Retina (tissue), 1 donor: ENCODE measurements around the gene GALNT17.
A peak's percentile ranks its signal among the peaks of the same experiment; 100 is the strongest.
"Not testable (repeated sequence)": the region's sequence is repeated elsewhere in the genome, so short reads cannot be mapped to it uniquely, and the experiment has no call there.

ENCODE experiments used
- DNase-seq: peaks from one replicate; pipeline ENCODE4 v3.0.0-alpha.2; 2016

GALNT17 gene

DNA sequence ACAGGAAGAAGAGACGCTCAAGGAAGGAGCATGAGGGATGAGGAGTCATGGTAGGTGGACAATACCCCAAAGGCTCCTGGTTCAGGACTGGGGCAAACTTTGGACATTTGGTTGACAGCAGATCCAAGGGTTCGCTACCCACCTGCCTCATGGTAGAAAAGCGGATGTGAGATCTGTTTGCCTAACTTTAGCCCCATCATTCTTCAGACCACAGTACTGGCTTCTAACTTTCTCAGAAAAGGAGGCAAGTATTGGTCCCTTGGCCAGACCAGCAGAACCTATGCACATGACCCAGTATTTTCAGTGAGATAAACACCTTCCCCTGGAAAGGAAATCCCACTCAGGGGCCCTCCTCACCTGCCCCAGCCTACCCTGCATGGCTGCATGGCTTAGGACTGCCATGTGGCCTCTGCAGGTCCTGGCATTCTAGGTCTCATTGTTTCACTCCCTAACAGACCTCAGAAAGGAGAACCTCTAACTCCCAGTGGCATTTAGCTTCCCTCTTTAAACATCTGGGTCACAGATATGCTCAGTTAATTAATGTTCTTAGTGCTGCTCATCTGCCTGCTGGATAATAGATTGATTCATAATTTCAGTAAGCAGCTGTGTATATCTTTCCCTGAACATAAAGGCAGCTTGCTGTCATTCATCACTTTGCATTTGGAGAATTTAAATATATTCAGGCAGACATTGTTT lies 574.1 kb downstream of the GALNT17 start:
- no peak for DNase-seq

DNA sequence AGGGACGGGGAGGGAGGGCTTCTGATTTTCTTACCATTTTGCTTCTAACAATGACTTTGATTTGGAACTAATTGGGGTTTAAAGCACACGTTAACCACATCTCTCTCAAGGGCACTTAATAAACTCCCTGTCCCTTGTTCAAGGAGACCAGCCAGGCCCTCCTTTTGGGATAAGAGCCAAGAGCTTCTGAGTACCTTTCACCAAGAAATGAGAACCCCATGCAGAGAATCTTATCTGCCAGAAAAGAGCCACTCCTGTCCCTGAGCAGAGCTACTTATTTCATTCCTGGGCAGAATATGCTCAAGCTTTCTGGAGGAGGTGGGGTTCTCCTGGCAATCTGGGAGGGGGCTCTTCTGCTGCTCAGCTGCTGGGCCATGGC lies 574.6 kb downstream of the GALNT17 start:
- DNase-seq: no peak

DNA sequence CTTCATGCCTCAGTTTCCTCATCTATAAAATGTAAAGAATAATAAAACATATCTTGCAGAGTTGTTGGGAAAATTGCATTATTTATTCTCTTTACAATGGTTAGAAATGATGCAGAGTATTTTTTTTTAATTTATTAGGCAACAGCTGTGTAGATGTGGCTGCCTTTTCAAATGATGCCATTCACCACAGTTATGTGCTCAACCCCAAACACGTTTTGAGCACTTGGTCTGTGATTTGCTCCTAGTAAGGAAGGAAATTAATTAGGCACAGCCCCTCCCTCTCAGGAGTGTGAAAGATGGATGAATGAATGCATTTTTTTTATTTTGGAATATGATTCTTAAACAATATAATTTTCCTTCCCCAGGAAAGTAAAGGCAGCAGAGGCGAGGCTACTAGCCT lies 575.1 kb downstream of the GALNT17 start:
- DNase-seq: no peak

DNA sequence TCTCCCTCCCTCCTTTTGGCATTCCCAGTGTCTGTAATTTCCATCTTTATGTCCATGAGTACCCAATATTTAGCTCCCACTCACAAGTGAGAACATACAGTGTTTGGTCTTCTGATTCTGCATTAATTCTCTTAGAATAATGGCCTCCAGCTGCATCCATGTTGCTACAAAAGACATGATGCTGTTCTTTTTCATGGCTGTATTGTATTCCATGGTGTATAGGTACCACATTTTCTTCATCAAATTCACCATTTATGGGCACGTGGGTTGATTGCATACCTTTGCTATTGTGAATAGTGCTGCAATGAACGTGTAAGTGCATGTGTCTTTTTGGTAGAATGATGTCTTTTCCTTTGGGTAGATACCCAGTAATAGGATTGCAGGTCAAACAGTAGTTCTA lies 576.8 kb downstream of the GALNT17 start:
- no peak for DNase-seq

DNA sequence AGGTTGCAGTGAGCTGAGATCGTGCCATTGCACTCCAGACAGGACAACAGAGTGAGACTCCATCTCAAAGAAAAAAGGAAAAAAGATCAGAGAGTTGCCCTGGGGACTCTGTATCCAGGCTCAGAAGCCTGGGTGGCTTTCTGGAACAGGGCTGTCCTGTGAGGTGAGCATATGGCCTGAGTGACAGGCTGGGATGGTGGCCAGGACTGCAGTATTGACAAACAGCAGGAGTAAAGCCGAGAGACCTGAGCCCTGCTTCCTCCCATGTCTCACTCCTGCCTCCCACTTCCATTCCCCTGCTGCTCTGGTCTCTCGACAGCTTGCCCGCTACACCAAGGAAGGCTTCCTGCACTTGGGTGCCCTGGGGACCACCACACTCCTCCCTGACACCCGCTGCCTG lies 578.5 kb downstream of the GALNT17 start:
- no peak for DNase-seq

DNA sequence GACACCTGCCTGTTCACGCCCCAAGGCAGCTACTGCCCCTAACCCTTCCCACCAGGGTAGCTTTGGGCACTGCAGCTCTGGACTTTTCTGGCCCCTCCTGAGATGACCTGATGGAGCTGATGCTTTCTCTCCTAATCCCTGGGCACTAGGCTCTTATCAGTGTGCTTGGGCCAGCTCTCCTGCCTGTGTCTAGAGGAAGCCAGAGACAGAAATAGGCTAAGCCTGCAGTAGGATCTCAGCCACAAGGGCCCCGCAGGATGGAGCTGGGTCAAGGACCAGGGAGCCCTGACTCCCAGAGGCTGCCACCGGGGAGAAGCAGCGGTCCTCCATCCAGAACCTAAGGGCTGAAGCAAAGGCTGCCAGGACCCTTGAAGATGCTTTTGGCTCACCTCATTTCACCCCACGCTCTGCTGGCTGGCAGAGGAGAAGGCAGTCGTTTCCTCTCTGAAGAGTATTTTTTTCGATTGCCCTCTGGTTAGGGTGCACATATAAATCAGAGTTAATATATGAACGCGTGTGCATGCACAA lies 580.8 kb downstream of the GALNT17 start:
- DNase-seq: no peak

DNA sequence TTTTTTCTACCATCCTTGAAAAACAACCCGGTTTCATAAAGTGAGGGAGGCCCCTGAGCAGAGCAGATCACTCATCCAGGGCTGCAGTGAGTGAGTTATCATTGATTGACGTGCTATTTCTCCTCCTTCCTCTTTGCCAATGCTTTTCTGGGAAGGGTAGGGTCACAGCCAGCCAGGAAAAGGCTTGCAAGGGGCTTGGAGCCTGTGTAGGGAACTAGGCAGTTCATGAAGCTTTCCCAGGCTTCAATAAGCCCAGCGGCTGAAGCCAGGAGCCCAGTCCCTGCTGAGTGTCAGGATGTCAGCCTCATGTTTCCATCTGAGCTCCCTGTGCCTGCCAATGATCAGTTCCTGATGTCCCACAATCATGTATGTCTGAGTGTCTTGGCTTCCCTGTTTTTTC lies 584.7 kb downstream of the GALNT17 start:
- no peak for DNase-seq

DNA sequence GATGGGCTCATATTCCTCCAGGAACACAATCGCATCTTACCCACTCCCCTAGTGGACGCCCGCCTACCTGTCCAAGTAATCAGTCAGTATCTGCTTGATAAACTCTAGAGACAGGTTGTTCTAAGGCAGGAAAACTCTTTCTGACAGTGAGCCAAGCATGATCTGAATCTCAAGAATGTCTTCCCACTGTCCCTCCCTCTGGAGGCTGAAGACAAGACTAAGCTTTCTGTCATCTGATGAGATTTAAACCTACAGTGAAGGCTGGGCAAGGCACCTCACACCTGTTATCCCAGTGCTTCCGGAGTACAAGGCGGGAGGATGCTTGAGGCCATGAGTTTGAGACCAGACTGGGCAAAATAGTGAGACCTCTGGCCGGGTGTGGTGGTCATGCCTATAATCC lies 586.6 kb downstream of the GALNT17 start:
- DNase-seq: no peak

DNA sequence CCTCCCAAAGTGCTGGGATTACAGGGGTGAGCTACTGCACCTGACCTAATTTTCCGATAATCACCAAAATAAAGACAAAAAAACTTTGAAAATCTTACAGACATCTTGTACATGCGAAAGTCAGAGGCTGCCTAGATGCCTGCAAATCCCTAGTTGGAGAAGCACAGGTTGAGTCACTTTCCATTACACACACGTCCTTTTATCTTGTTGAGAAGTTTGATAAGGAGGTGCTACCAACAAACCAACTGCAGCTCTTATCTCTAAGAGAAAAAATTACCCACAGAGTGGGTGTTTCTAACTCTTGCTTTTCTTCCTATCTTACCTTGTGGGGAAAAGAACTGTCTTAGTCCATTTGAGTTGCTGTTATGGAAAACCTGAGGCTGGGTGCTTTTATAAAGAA lies 589.8 kb downstream of the GALNT17 start:
- no peak for DNase-seq

DNA sequence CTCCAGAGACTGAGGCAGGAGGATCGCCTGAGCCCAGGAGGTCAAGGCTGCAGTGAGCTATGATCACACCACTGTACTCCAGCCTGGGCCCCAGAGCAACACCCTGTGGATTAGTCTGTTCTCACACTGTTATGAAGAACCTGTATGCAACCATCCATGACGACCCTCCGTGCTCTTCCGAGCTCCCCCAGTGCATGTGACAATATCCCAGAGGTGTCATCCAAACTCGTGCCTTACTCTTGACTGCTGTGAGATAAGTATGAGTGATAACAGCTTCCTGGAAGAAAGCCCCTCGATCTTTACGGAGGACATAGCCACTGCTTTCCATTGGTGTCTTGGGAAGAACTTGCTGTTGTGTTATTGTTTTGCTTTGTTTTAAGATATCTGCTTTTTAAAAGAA lies 591.9 kb downstream of the GALNT17 start:
- DNase-seq: no peak

DNA sequence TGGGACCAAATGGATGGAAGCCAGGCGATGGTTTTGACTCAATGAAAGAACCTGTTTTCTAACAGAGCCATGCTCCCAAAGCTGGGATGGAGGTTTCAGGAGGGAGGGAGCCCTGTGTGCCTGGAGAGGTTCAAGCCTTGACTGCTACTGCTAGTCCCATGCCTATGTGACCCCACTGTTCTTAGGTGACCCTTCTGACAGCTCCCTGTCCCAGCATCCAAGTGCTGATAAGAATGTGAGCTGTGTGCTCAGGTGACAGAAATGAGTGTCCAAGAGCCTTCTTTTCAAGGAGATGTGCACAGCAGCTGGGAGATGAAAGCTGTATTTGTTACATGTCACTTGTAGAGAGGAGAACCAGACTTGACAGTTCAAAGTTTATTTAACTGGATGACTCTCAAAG lies 595.4 kb downstream of the GALNT17 start:
- DNase-seq: no peak

DNA sequence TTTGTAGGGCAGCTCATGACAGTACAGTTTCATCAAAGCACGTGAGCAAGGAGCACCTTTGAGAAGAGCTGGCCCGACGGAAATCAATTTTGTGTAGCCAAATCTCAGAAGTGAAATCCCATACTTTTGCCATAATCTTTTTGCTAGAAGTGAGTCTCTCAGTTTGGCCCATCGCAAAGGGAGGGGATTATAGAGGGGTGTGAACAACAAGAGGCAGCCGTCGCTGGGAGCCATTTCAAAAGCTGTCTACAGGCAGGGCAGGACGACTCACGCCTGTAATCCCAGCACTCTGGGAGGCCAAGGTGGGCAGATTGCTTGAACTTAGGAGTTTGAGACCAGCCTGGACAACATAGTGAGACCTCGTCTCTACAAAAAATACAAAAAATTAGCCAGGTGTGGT lies 599.8 kb downstream of the GALNT17 start:
- no peak for DNase-seq

DNA sequence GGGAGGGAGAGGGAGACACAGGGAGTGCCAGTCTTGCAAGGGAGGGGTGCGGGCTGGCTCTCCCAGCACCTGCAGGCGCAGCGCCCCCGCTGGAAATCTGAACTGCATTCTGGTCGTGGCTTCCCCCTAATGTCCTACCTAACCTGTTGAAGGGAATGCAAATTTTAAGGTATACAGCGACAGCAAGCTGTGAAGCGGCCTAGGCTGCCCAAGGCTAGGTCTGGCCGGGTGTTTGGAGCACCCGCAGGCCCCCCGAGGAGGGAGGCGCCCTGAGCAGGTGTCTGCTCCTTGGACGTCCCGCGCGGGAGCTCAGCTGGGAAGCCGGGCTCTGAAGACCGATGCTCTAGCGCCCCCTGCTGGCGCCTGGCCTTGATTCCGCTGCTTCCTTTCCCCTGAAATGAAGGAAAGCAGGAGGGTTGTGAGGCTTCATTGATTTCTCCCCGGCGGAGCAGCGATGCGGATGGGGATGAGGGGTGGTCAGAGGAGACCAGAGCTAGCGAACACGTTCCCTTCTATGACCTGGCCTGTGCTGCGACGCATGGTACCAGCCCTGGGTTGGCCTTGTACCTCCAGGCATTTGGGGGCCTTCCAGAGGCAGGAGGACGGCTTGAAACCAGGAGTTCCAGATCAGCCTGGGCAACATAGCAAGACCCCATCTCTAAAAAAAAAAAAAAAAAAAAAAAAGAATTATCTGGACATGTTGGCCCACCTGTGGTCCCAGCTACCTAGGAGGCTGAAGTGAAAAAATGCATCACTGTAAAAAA lies 601.3 kb downstream of the GALNT17 start:
- peak; percentile 95 for DNase-seq

DNA sequence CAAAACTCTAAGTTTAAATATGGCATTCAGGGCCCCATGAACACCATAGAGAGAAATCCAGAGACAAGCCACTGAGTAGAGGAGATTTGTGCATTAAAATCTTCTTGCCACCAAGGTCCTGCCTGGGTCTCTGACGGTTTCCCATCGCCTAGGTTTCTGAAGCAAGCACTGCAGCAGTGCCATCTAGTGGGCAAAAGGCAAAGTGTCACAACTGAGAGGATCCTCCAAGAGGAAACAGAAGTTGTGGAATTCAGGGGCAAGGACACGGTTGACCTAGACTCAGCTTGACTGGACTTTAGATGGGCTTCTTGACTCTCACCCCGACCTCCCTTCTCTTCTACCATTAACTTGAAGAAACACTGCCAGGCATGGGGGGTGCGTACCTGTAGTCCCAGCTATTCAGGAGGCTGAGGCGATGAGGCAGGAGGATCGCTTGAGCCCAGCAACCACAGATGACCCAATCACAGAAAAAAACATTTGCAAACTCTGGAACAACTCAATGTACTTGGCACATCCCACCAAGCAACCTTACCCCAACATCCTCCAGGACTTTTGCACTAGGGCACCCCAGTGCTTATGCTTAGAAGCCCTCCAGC lies 604.1 kb downstream of the GALNT17 start:
- DNase-seq: peak; percentile 80

DNA sequence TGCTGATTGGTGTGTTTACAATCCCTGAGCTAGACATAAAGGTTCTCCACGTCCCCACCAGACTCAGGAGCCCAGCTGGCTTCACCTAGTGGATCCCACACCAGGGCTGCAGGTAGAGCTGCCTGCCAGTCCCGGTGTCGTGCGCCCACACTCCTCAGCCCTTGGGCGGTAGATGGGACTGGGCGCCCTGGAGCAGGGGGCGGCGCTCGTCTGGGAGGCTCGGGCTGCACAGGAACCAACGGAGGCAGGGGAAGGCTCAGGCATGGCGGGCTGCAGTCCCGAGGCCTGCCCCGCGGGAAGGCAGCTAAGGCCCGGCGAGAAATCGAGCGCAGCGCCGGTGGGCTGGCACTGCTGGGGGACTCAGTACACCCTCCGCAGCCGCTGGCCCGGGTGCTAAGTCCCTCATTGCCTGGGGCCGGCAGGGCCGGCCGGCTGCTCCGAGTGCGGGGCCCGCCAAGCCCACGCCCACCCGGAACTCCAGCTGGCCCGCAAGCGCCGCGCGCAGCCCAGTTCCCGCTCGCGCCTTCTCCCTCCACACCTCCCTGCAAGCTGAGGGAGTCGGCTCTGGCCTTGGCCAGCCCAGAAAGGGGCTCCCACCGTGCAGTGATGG lies 606.1 kb downstream of the GALNT17 start:
- not testable (repeated sequence) for DNase-seq

DNA sequence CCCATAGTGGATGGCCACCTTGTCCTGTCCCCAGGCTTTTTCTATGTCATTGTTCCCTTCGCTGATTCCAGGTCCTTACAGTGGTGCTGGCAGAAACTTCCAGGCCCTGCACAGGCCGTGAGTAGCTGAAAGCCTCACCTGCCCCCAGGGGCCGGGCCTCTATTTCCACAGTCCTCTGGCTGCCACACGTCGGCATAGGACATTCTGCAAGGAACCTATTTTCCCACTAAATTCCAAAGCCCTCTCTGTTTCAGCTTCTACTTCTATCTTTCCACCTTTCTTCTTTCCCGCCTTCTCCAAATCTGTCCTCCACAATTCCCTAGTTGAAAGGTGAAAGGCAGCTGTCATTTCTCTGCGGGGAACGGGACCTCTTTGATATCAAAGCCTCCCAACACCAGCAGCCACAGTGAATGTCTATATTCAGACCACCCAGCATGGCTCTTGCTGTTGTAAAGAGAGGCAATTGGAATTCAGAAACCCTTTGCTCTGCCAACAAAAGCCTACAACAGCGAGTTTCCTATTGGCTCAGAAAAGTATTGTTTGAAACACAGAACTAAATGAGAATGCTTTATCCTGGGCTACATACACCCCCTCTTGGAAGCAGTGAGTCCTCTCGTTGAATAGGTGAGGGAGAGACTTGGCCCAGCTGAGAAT lies 607.7 kb downstream of the GALNT17 start:
- peak; percentile 24 for DNase-seq

DNA sequence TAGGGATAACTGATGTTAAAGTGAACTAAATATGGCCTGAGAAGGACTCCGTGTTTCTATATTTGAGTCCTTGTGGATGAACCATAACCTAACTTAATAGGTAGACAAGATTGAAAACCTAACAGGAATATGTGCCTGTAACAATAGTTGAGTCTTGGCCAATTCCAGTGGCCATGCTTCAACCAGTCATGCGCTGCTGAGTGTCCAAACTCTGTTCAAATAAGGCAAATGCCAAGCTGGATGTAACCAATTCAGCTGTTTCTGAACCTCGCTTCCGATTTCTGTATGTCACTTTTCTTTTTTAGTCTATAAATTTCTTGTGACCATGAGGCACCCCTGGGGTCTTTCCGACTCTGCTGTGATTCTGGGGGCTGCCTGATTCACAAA lies 608.2 kb downstream of the GALNT17 start:
- no peak for DNase-seq

DNA sequence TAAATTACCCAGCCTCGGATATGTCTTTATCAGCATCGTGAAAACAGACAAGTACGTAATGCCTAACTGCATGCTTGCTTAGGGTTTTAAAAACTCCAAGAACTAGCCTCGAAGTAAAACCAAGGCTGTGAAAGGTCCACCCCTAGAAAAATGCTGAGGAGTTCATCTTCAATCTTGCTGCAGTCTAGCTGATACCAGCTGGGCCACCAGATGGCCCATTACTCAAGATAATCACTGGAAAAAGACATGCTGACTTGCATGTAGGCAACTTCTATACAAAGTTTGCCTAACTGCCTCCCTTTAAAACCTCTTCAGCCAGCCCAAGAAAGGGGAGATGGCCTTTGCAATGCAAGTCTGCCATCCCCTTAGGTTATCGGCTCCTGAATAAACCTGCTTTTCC lies 614.1 kb downstream of the GALNT17 start:
- DNase-seq: no peak

DNA sequence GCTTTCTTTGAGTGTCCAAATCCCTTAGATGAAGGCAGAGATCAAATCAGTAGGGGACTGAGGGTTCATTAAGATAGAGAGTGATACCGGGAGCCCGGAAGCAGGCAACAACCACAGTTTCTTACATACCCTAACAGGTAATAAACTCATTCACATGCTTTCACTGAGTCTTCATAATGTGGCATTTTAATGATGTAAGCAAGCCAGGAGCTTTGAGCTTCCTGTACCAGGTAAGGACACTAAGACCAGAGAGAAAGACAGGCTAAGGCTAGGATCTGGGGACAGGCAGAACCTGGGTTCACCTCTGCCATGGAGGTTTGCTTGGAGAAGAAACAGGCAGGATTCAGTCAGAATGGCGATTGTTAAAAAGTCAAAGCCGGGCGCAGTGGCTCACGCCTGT lies 618.3 kb downstream of the GALNT17 start:
- DNase-seq: no peak

DNA sequence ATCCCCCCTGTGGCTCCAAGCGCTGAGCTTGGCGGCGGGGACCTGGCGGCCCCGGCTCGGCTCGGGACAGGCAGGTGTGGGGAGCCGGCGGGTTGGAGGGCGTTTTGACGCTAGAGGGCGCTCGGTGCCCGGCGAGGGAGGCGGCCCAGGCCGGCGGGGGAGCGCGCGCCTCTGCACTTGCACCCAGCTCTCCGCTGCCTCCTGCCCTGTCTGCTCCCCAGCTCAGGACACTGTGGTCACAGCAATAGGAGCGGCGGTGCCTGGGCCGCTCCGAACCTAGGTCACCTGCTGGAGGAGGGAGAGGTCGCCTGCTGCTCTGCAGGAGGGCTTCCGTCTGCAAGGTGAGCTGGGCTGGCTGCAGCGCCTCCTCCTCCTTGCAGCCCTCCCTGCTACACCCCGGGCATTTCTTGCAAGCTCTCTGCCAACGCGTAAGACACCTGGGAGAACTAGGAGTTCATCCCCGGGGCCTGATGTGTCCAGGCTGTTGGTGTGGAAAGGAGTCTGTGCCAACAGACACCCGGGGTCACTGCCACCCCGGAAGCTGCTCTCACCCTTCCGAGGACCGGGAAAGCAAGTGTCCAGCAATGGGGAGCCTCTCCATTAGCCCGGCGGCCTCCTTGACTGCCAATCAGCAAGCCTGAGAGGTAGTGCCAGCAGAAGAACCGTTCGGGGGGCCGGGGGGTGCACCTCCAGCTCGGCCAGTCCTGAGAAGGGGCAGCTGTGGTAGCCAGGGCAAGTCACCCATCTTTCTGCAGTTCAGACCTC lies 620.4 kb downstream of the GALNT17 start:
- peak; percentile 83 for DNase-seq

DNA sequence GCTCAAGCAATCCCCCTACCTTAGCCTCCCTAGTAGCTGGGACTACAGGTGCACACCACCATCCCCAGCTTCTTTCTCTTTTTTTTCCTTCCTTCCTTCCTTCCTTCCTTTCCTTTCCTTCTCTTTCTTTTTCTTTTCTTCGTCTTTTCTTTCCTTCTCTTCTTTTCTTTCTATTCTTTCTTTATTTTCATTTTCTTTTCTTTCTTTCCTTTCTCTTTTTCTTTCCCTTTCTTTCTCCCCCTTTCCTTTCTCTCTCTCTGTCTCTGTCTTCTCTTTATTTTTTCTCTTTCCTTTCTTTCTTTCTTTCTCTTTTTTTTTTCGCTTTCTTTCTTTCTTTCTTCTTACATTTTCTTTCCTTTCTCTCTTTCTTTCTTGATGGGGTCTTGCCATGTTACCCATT lies 621.3 kb downstream of the GALNT17 start:
- DNase-seq: no peak

DNA sequence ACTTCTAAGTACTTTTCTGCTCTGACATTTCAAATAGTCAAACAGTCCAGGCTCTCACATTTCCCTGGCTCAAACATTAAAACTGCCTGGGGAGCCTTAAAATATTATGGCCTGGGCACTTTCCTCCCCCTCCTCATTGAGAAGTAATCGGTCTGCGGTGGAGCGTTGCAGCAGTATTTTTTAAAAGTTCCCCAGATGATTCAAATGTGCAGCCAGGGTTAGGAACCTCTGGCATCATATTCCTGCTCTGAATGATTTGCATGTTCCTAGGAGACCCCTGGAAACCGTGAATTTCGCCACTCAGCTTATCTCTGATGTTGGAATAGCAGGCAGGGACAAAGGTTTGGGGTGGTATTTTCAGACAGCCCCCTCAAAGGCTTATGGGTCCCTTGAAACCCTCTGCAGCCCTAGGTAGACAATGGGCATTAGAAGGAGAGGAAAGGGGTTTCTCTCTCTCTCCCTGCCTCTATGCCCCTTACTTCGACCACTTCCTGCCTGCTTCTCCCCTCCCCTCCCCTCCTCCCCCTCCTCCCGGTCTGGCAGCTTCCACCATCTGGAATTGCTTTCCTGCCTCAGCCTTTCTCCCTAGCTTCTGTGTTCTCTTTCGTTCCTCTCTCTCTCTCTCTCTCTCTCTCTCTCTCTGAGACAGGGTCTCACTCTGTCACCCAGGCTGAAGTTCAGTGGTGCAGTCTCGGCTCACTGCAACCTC lies 622.2 kb downstream of the GALNT17 start:
- DNase-seq: no peak
